Mesendoderm (in vitro differentiated cells): ENCODE measurements around the gene CDK11B.
"Not testable (repeated sequence)": the region's sequence is repeated elsewhere in the genome, so short reads cannot be mapped to it uniquely, and the experiment has no call there.

Experiments used
- DNase-seq: peaks from one replicate; pipeline ENCODE4 v3.0.0; 2013
- H2AK5ac ChIP-seq: 2 replicates; pipeline ENCODE4 v1.6.1; 2013; ENCODE audit warnings: low read length, inconsistent platforms
- H2BK120ac ChIP-seq: 2 replicates; pipeline ENCODE4 v1.6.1; 2013; ENCODE audit warnings: low read depth, mild to moderate bottlenecking, low read length, moderate library complexity, mixed read lengths
- H2BK15ac ChIP-seq: replicated peaks from 2 replicates; pipeline ENCODE4 v1.6.1; 2013; ENCODE audit warnings: low read depth, mild to moderate bottlenecking, moderate library complexity
- H2BK5ac ChIP-seq: 2 replicates; pipeline ENCODE4 v1.6.1; 2013; ENCODE audit warnings: low read length, inconsistent platforms
- H3K18ac ChIP-seq: 2 replicates; pipeline ENCODE4 v1.6.1; 2013; ENCODE audit warnings: mild to moderate bottlenecking, low read length, mixed read lengths
- H3K23ac ChIP-seq: one replicate; pipeline ENCODE4 v1.6.1; 2013; ENCODE audit warnings: low read length
- H3K27ac ChIP-seq: 2 replicates; pipeline ENCODE4 v1.5.1; 2013; ENCODE audit warnings: low read depth, mild to moderate bottlenecking, inconsistent platforms, low read length, moderate library complexity
- H3K27me3 ChIP-seq: 2 replicates; pipeline ENCODE4 v1.6.1; 2013; ENCODE audit warnings: low read length, control low read depth, mild to moderate bottlenecking, inconsistent platforms; ENCODE audit not compliant: insufficient read depth, poor library complexity
- H3K36me3 ChIP-seq: 2 replicates; pipeline ENCODE4 v1.6.1; 2013; ENCODE audit warnings: low read length, inconsistent platforms; ENCODE audit not compliant: control insufficient read depth, insufficient read depth
- H3K4ac ChIP-seq: one replicate; pipeline ENCODE4 v1.6.1; 2013; ENCODE audit warnings: low read depth, mild to moderate bottlenecking, low read length, moderate library complexity
- H3K4me1 ChIP-seq: 2 replicates; pipeline ENCODE4 v1.6.1; 2013; ENCODE audit warnings: low read depth, low read length, inconsistent platforms; ENCODE audit not compliant: control insufficient read depth
- H3K4me2 ChIP-seq: 2 replicates; pipeline ENCODE4 v1.6.1; 2013; ENCODE audit warnings: low read length
- H3K4me3 ChIP-seq: 2 replicates; pipeline ENCODE4 v1.5.1; 2013; ENCODE audit warnings: mild to moderate bottlenecking, low read length
- H3K56ac ChIP-seq: one replicate; pipeline ENCODE4 v1.6.1; 2013; ENCODE audit warnings: low read length
- H3K79me1 ChIP-seq: 2 replicates; pipeline ENCODE4 v1.6.1; 2013; ENCODE audit warnings: low read length, inconsistent platforms
- H3K79me2 ChIP-seq: 2 replicates; pipeline ENCODE4 v1.6.1; 2013; ENCODE audit warnings: mild to moderate bottlenecking, low read length; ENCODE audit not compliant: control insufficient read depth, insufficient read depth
- H3K9ac ChIP-seq: 2 replicates; pipeline ENCODE4 v1.6.1; 2013; ENCODE audit warnings: low read length, inconsistent platforms
- H4K5ac ChIP-seq: one replicate; pipeline ENCODE4 v1.6.1; 2013; ENCODE audit warnings: low read length
- H4K8ac ChIP-seq: one replicate; pipeline ENCODE4 v1.6.1; 2013; ENCODE audit warnings: low read depth, mild to moderate bottlenecking, control low read depth, low read length, moderate library complexity
- WGBS: extraction: QIAGEN DNeasy Blood & Tissue Kit; methylation state at CpG from one replicate; pipeline ENCODE4 v1.1.7; 2013; ENCODE audit warnings: low lambda C conversion rate, missing lambda C conversion rate; ENCODE audit not compliant: insufficient coverage; ENCODE audit errors: extremely low coverage; 5-methylcytosine and 5-hydroxymethylcytosine counted together

CDK11B gene

DNA sequence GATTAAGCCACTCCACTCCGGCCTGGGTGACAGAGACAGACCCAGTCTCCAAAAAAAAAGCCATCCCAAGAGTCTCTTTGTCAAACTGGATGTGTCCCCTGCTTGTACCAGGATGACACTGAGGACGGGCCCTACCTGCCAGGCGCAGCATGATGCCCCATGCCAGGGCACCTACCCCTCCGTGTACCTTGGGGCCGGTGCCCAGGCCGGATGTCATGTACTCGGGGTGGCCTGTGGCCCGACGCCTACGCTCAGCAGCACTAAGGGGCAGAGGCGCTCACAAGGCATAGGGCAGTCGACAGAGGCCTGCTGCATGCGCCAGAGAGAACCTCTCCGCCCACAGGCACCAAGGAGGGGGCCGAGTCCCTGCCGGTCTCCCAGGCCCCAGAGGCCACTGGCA, 19.4 kb downstream of the CDK11B start:
- H3K4me2 ChIP-seq, DNase-seq, H4K8ac ChIP-seq, H3K23ac ChIP-seq, H3K79me2 ChIP-seq, H2BK120ac ChIP-seq, H3K27me3 ChIP-seq, H2BK15ac ChIP-seq, H3K9ac ChIP-seq, H4K5ac ChIP-seq, H3K56ac ChIP-seq, H3K4me1 ChIP-seq, H3K79me1 ChIP-seq, H3K4ac ChIP-seq, H3K4me3 ChIP-seq, H3K27ac ChIP-seq, H3K36me3 ChIP-seq, H3K18ac ChIP-seq, H2BK5ac ChIP-seq, H2AK5ac ChIP-seq: not testable (repeated sequence)
- WGBS = no CpG with 5 or more reads among the region's 16 CpGs

DNA sequence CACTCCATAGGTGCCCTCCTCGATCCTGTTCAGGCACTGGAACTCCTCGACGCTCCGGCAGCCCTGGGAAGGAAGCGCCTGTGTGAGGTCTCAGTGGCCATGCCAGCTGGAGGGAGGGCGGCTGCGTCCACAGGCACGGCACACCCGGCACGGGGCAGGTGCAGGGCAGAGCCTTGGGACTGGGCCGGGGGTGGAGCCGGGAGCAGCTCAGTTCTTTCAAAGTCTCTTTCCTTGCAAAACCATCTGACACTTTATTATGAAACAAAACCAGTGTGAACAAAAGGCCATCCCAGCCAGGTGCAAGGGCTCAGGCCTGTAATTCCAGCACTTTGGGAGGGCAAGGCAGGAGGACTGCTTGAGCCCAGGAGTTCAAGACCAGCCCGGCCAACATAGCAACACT, 20.3 kb downstream of the CDK11B start:
- not testable (repeated sequence) for DNase-seq

DNA sequence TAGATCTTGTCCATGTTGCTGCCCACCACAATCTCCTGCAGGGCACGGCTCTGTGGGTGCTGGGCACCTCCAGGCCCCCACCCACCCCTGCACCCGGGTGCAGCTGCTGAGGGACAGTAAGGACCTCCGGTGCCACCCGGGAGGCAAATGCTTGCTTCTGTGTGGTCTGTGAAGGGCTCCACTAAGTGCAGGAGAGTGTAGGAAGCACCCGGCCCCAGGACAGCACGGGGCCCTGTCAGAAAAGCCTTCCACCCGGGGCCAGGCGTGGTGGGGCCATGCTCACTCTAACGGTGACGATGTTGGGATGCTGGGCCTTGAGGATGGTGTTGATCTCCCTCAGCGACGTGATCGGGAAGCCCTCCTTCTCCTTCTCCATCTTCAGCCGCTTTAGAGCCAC, 21.3 kb downstream of the CDK11B start:
- H3K27ac ChIP-seq, H4K8ac ChIP-seq, H2AK5ac ChIP-seq, H4K5ac ChIP-seq, H2BK120ac ChIP-seq, H3K4me1 ChIP-seq, DNase-seq, H3K79me2 ChIP-seq, H3K9ac ChIP-seq, H3K4me2 ChIP-seq, H2BK15ac ChIP-seq, H3K56ac ChIP-seq, H3K79me1 ChIP-seq, H3K27me3 ChIP-seq, H3K36me3 ChIP-seq, H2BK5ac ChIP-seq, H3K18ac ChIP-seq, H3K23ac ChIP-seq, H3K4me3 ChIP-seq, H3K4ac ChIP-seq: not testable (repeated sequence)
- WGBS = no CpG with 5 or more reads among the region's 14 CpGs

More for the DNA sequence above, 20.3 kb downstream of the CDK11B start:
- H4K8ac ChIP-seq, H2AK5ac ChIP-seq, H3K4ac ChIP-seq, H3K79me2 ChIP-seq, H3K4me2 ChIP-seq, H2BK120ac ChIP-seq, H3K56ac ChIP-seq, H3K27me3 ChIP-seq, H3K4me1 ChIP-seq, H3K79me1 ChIP-seq, H3K36me3 ChIP-seq, H4K5ac ChIP-seq, H2BK15ac ChIP-seq, H3K4me3 ChIP-seq, H3K9ac ChIP-seq, H3K18ac ChIP-seq, H3K27ac ChIP-seq, H3K23ac ChIP-seq, H2BK5ac ChIP-seq: not testable (repeated sequence)
- no CpG with 5 or more reads among the region's 13 CpGs for WGBS

DNA sequence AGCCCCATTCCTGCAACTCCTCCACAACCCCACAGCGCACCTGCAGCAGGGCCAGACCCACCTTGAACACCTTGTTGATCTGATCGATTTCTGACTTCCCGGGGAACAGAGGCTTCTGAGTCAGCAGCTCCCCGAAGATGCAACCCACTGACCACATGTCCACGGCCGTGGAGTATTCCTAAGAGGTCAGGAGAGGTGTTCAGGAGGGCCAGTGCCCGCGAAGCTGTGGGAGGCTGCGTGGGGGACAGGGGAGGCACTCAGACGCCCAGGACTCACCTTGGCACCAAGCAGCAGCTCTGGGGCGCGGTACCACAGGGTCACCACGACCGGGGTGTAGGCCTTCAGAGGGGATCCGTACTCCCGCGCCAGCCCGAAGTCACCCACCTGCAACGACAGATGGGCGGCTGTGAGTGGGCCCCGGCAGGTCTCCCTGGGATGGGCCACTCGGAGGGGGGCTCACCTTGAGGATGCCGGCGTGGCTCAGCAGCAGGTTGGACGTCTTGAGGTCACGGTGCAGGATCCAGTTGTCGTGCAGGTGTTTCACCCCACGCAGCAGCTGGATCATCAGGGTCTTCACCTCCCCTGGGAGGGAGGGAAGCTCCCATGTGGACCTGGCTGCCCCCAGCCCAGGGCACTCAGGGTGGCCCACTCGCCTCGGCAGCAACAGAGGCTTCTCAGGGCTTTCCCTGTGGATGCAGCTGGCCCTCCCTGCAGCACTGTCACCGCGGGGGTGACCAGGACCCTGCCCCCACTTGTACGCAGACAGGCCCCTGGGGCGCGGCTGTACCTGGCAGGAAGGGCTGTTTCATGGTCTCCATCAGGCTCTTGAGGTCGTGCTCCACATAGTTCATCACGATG, 22.0 kb downstream of the CDK11B start:
- not testable (repeated sequence) for H2BK5ac ChIP-seq, H2BK120ac ChIP-seq, H2BK15ac ChIP-seq, H3K4me3 ChIP-seq, H3K9ac ChIP-seq, H3K23ac ChIP-seq, H3K18ac ChIP-seq, H3K79me1 ChIP-seq, H4K5ac ChIP-seq, H4K8ac ChIP-seq, H3K79me2 ChIP-seq, H2AK5ac ChIP-seq, H3K27me3 ChIP-seq, DNase-seq, H3K56ac ChIP-seq, H3K27ac ChIP-seq, H3K4ac ChIP-seq, H3K36me3 ChIP-seq, H3K4me2 ChIP-seq, H3K4me1 ChIP-seq
- no CpG with 5 or more reads among the region's 37 CpGs for WGBS

GRCh38 chr1:1634613-1635012, 24.2 kb downstream of the CDK11B start:
- not testable (repeated sequence) for H3K4me1 ChIP-seq, H2BK5ac ChIP-seq, H3K9ac ChIP-seq, H3K23ac ChIP-seq, H3K56ac ChIP-seq, DNase-seq, H3K4ac ChIP-seq, H2AK5ac ChIP-seq, H3K79me2 ChIP-seq, H3K27me3 ChIP-seq, H4K5ac ChIP-seq, H4K8ac ChIP-seq, H2BK120ac ChIP-seq, H3K36me3 ChIP-seq, H2BK15ac ChIP-seq, H3K79me1 ChIP-seq, H3K4me2 ChIP-seq, H3K27ac ChIP-seq, H3K18ac ChIP-seq, H3K4me3 ChIP-seq
- no CpG with 5 or more reads among the region's 13 CpGs for WGBS

DNA sequence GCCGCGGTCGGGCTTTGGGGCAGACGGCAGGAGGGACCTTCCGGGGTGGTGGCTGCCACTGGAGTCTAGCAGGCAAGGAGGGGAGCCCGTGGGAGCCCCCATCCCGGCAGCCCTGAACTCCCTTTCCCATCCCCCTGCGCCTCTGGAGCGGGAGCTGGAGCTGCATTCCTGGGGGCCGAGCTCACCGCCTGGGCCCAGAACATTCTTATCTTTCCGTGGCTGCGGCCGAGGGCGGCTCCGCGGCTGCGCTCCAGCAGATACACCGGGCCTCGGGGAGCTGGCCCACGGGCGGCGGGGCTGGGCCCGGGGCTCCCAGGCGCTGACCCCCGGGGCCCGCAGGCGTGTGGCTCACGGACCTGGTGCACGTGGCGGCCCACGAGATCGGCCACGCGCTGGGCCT, 25.4 kb downstream of the CDK11B start:
- H3K27ac ChIP-seq, H3K18ac ChIP-seq, H3K4me2 ChIP-seq, H3K23ac ChIP-seq, H4K5ac ChIP-seq, H2BK5ac ChIP-seq, H3K36me3 ChIP-seq, H3K4ac ChIP-seq, H2BK15ac ChIP-seq, H3K4me1 ChIP-seq, DNase-seq, H3K4me3 ChIP-seq, H3K27me3 ChIP-seq, H3K56ac ChIP-seq, H3K9ac ChIP-seq, H3K79me1 ChIP-seq, H2BK120ac ChIP-seq, H3K79me2 ChIP-seq, H4K8ac ChIP-seq, H2AK5ac ChIP-seq: not testable (repeated sequence)
- no CpG with 5 or more reads among the region's 35 CpGs for WGBS
